T-helper 1 cell treated with Interleukin-12 subunit alpha and Interleukin-12 subunit beta and Interleukin-4 antibody, amounts not matched to agents 30 μg/mL and 1 μg/mL, for 36 hours (primary cell): Measurements from ENCODE around the gene TSNAXIP1.

Source experiments
- H3K27ac Mint-ChIP-seq: one replicate; pipeline ENCODE4 v1.8.0; 2021; ENCODE audit warnings: mild to moderate bottlenecking, mixed read lengths
- H3K27me3 Mint-ChIP-seq: one replicate; pipeline ENCODE4 v1.8.0; 2021; ENCODE audit warnings: low read depth, mixed read lengths
- H3K36me3 Mint-ChIP-seq: one replicate; pipeline ENCODE4 v1.8.0; 2021; ENCODE audit warnings: low read depth, mixed read lengths
- H3K4me1 Mint-ChIP-seq: one replicate; pipeline ENCODE4 v1.8.0; 2021; ENCODE audit warnings: low read depth, mixed read lengths
- H3K4me3 Mint-ChIP-seq: one replicate; pipeline ENCODE4 v1.8.0; 2021; ENCODE audit warnings: mild to moderate bottlenecking, moderate library complexity, mixed read lengths
- H3K9me3 Mint-ChIP-seq: one replicate; pipeline ENCODE4 v1.8.0; 2021; ENCODE audit warnings: mixed read lengths

Gene TSNAXIP1

DNA sequence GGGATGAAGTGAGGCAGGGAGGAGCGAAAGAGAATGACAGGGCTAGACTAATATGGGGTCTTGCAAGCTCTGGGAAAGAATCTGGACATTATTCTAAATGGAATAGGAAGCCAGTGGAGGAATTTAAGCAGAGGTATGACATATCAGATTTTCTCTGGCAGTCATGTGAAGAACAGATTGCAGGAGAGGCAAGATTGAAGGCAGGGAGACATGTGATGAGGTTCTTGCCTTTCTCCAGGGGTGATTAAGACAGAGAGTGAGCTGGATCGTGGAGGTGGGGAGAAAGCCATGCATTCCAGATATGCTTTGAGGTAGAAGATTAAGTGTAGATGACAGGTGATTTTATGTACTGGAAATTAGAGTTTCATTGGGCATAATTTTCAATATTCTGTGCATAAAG, 31.1 kb downstream of the TSNAXIP1 start:
- no peak overlapping the region for H3K4me3 Mint-ChIP-seq
- no peaks in the 10 kb centered on the region for H3K27me3 Mint-ChIP-seq
- H3K27ac Mint-ChIP-seq, result no peak overlapping the region
- no peaks in the 10 kb centered on the region for H3K36me3 Mint-ChIP-seq
- no peaks in the 10 kb centered on the region for H3K9me3 Mint-ChIP-seq
- H3K4me1 Mint-ChIP-seq, result peaks cover 14% of the 10 kb centered on the region

DNA sequence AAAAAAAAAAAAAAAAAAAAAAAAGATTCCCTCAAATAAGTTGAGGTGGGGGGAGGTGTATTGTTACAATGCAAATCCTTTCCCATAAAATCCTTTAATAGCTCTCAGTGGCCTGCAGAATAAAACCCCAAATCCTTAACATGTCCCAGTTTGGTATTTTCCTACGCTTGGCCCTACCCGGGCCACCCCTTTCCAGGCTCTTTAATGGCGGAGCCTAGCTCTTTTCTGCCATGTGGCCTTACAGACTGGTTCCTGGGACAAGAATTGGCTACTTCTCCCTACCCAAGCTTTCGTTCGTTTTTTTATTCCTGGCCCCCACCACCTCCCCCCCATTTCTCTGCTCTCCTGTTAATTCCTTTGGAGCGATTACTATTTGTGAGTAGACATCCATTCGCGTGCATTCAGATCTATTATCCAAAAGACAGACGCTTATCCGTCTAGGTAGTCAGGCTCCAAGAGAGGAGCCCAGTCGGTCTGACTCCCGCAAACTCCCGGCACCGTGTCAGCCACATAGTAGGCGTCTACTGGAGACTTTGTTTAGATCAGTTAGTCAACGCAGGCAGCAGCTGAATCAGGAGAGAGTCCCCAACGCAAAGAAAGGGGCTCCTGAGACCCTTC, 34.6 kb downstream of the TSNAXIP1 start:
- Mint-ChIP-seq H3K27me3 (no peaks in the 10 kb centered on the region), H3K27ac (peak overlapping the region; percentile 96), H3K4me3 (peak overlapping the region; percentile 91), H3K36me3 (peaks cover 4% of the 10 kb centered on the region), H3K9me3 (no peaks in the 10 kb centered on the region), H3K4me1 (peaks cover 31% of the 10 kb centered on the region)

- Mint-ChIP-seq H3K36me3 (peaks cover 4% of the 10 kb centered on the region), H3K27me3 (no peaks in the 10 kb centered on the region), H3K4me3 (peak within 1 kb of the TSS; percentile 91), H3K9me3 (no peaks in the 10 kb centered on the region), H3K27ac (peak within 1 kb of the TSS; percentile 96), H3K4me1 (peaks cover 31% of the 10 kb centered on the region)
Observed at GRCh38 chr16:67841816-67842508, 35.3 kb downstream of the TSNAXIP1 start, which contains the start of gene THAP11. TSS of gene THAP11 (plus strand) at chr16:67842320. CDS start at chr16:67842555, 235 bp downstream.

DNA sequence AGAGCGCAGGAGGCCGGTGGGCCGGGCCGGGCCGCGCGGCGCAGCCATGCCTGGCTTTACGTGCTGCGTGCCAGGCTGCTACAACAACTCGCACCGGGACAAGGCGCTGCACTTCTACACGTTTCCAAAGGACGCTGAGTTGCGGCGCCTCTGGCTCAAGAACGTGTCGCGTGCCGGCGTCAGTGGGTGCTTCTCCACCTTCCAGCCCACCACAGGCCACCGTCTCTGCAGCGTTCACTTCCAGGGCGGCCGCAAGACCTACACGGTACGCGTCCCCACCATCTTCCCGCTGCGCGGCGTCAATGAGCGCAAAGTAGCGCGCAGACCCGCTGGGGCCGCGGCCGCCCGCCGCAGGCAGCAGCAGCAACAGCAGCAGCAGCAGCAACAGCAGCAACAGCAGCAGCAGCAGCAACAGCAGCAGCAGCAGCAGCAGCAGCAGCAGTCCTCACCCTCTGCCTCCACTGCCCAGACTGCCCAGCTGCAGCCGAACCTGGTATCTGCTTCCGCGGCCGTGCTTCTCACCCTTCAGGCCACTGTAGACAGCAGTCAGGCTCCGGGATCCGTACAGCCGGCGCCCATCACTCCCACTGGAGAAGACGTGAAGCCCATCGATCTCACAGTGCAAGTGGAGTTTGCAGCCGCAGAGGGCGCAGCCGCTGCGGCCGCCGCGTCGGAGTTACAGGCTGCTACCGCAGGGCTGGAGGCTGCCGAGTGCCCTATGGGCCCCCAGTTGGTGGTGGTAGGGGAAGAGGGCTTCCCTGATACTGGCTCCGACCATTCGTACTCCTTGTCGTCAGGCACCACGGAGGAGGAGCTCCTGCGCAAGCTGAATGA, 36.0 kb downstream of the TSNAXIP1 start:
- no peaks in the 10 kb centered on the region for H3K9me3 Mint-ChIP-seq
- peaks cover 34% of the 10 kb centered on the region for H3K4me1 Mint-ChIP-seq
- no peaks in the 10 kb centered on the region for H3K27me3 Mint-ChIP-seq
- peak overlapping the region; percentile 95 for H3K27ac Mint-ChIP-seq
- peaks cover 4% of the 10 kb centered on the region for H3K36me3 Mint-ChIP-seq
- H3K4me3 Mint-ChIP-seq, result peak overlapping the region; percentile 89

- Mint-ChIP-seq H3K4me3 (peak overlapping the region; percentile 89), H3K36me3 (peaks cover 4% of the 10 kb centered on the region), H3K4me1 (peaks cover 38% of the 10 kb centered on the region), H3K27me3 (no peaks in the 10 kb centered on the region), H3K27ac (peak overlapping the region; percentile 95), H3K9me3 (no peaks in the 10 kb centered on the region)
Observed at GRCh38 chr16:67843343-67843765, 36.7 kb downstream of the TSNAXIP1 start.

DNA sequence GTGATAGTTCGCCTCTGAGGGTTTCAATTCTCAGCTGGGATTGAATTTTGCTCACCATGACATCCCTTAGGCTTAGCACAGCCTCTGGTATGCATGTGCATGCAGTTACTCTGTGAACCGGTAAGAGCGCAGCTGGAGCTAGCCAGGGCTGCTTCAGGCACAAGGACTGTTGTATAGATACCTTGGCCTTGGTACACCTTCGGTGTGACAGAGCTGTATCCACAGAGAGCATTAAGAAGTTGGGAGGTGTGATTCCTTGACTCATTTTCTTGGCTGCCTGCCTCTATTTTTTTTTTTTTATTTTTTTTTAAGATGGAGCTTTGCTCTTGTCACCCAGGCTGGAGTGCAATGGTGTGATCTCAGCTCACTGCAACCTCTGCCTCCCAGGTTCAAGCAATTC, 37.8 kb downstream of the TSNAXIP1 start:
- H3K36me3 Mint-ChIP-seq, result peaks cover 4% of the 10 kb centered on the region
- H3K4me1 Mint-ChIP-seq, result peaks cover 41% of the 10 kb centered on the region
- H3K27me3 Mint-ChIP-seq, result no peaks in the 10 kb centered on the region
- peak overlapping the region; percentile 89 for H3K4me3 Mint-ChIP-seq
- peak overlapping the region; percentile 62 for H3K27ac Mint-ChIP-seq
- no peaks in the 10 kb centered on the region for H3K9me3 Mint-ChIP-seq

DNA sequence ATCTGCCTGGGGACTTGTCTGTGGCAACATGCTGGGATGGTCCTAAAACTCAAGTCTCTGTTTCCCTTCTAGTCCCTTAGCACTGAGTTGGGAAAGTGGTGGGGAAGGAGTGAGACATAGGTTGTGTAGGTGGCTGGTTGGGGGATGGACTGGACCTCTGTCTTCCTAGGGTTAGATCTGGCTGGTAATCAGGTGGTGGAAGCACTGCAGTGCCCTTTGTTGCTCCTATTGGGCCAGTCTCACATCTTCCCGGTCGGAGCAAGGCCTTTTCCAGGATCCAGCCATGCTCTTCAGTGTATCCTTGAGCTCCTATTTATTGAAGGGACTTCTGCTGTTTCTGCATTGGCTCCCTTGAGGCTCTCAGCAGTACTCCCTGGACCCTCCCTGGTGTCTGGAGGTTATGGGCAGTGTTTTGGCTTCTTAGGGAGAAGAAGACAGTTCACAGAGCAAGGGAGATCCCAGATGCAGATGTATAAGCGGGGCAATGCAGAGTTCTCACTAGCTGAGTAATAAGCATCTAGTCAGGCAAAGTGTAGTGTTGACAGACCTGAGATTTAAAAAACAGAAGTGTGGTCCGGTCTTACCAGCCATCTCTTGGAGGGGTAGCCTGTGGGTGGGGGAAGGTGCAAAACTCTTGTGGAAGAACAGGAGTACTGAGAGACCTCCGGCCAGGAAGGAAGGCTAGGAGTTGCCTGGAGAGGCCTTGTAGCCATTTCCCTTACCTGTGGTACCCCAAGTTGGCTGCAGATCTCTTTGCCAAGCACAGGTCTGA, 38.8 kb downstream of the TSNAXIP1 start:
- Mint-ChIP-seq H3K36me3 (peaks cover 6% of the 10 kb centered on the region), H3K27me3 (no peaks in the 10 kb centered on the region), H3K4me3 (peak overlapping the region; percentile 94), H3K27ac (peak overlapping the region; percentile 95), H3K4me1 (peaks cover 41% of the 10 kb centered on the region), H3K9me3 (no peaks in the 10 kb centered on the region)

- H3K36me3 Mint-ChIP-seq, result peaks cover 6% of the 10 kb centered on the region
- H3K4me1 Mint-ChIP-seq, result peaks cover 41% of the 10 kb centered on the region
- no peaks in the 10 kb centered on the region for H3K27me3 Mint-ChIP-seq
- no peaks in the 10 kb centered on the region for H3K9me3 Mint-ChIP-seq
- peak overlapping the region; percentile 95 for H3K27ac Mint-ChIP-seq
- H3K4me3 Mint-ChIP-seq, result peak overlapping the region; percentile 94
Observed at GRCh38 chr16:67846063-67846319, 39.3 kb downstream of the TSNAXIP1 start.

DNA sequence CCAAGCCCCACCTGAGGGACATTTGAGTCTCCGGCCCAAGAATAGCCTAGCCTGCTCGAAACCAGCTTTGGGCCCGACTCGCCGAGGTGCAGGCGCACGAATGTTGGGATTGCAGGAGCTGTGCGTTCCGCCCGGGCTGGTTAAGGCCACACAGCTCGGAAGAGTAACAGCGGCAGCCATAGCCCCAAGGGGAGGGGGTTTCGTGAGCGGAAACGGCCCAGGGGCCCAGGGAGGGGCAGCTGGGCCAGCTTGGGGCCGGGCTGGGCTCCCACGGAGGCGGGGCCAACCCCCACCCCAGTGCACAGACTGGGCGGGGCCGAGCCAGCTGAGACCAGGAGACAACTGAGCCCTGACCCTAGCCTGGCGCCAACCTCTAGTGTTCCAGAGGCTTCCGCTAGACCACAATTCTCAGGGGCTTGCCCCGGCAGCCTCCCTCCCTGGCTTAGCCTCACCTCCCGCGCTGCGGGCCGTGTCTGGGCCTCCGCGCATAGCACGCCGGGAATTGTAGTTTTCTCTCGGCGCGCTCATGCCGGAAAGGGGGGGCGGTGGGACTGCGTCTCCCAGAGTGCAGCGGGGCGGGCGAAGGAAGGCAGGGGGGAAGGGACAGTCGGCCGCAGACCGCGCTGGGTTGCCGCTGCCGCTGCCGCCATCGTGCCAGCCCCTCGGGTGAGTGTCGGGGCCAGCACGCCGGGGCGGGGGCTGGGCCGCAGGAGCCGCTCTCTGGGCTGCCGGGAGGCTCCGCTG, 39.8 kb downstream of the TSNAXIP1 start, which contains the start of gene NUTF2:
TSS of gene NUTF2 (plus strand) at position 614 of the 744 bp plus-strand sequence. CDS start 18,198 bp downstream, outside the sequence.
- Mint-ChIP-seq H3K4me3 (peak within 1 kb of the TSS; percentile 94), H3K27me3 (no peaks in the 10 kb centered on the region), H3K4me1 (peaks cover 40% of the 10 kb centered on the region), H3K9me3 (no peaks in the 10 kb centered on the region), H3K27ac (peak within 1 kb of the TSS; percentile 95), H3K36me3 (peaks cover 6% of the 10 kb centered on the region)

DNA sequence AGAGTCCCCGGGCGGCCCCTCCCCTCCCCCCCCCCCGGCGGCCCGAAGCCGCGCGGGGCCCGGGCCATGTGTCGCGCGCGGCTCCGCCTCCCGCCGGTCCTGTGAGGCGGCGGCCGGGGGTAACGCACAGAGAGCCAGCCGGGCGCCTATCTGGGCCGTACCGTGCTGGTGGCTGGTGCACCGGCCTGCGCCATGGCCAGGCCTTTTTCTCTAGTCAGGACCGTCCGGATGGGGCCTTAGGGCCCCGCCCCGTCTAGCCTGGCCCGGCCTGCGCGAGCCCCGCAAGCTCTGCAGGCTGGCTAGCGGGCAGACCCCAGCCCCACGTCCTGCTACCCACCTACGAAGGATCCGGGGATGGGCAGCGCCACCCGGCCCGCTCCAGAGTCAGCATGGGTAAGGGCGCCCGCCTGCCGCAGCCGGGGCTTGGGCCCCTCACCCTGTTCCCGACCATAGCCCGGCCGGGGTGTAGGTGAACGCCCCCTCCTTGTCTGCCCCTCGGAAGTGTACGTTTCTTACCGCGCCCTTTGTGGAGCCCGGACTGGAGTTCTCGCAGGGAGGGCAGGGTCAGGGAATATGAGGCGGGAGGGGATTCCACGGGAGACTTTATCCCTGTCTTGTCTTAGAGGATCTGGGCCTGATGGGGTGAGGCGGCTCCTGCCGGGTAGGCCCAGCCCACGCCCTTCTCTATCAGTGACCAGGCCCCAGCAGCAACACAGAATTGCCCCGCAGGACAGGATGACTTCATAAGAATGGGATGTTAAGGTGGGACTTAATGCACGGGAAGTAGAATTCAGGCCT, 40.6 kb downstream of the TSNAXIP1 start, which contains the start of gene CENPT:
TSS of gene CENPT (minus strand) at position 630 of the 798 bp plus-strand sequence. CDS start 13,834 bp downstream, outside the sequence.
- peak within 1 kb of the TSS; percentile 94 for H3K4me3 Mint-ChIP-seq
- peaks cover 6% of the 10 kb centered on the region for H3K36me3 Mint-ChIP-seq
- H3K9me3 Mint-ChIP-seq, result no peaks in the 10 kb centered on the region
- no peaks in the 10 kb centered on the region for H3K27me3 Mint-ChIP-seq
- H3K4me1 Mint-ChIP-seq, result peaks cover 36% of the 10 kb centered on the region
- H3K27ac Mint-ChIP-seq, result peak within 1 kb of the TSS; percentile 95

DNA sequence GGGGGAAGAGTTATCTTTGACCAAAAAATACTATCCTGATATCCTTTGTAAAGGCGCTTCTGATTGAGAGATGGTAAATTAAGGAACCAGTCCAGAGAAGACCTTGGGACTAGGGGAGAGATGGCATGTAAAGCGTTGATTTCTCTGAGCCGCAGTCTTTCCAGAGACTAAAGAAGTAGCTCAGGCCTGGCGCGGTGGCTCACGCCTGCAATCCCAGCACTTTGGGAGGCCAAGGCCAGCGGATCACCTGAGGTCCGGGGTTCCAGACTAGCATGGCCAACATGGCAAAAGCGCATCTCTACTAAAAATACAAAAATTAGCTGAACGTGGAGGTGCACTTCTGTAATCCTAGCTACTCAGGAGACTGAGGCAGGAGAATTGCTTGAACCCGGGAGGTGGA, 41.4 kb downstream of the TSNAXIP1 start:
- H3K4me1 Mint-ChIP-seq, result peaks cover 33% of the 10 kb centered on the region
- peak overlapping the region; percentile 82 for H3K27ac Mint-ChIP-seq
- H3K4me3 Mint-ChIP-seq, result peak overlapping the region; percentile 90
- no peaks in the 10 kb centered on the region for H3K9me3 Mint-ChIP-seq
- peaks cover 6% of the 10 kb centered on the region for H3K36me3 Mint-ChIP-seq
- no peaks in the 10 kb centered on the region for H3K27me3 Mint-ChIP-seq

DNA sequence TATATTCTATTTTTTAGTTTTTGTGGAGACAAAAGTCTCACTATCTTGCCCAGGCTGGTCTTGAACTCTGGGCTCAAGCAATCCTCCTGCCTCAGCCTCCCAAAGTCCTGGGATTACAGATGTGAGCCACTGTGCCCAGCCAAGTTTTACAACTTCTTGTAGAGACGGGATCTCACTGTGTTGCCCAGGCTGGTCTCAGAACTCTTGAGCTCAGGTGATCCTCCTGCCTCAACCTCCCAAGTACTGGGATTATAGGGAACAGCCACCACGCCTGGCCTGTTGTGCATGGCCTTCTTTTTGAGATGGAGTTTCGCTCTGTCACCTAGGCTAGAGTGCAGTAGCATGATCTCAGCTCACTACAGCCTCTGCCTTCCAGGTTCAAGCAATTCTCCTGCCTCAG, 47.0 kb downstream of the TSNAXIP1 start:
- no peaks in the 10 kb centered on the region for H3K27me3 Mint-ChIP-seq
- no peaks in the 10 kb centered on the region for H3K9me3 Mint-ChIP-seq
- no peak overlapping the region for H3K4me3 Mint-ChIP-seq
- H3K27ac Mint-ChIP-seq, result no peak overlapping the region
- H3K36me3 Mint-ChIP-seq, result peaks cover 3% of the 10 kb centered on the region
- peaks cover 9% of the 10 kb centered on the region for H3K4me1 Mint-ChIP-seq

DNA sequence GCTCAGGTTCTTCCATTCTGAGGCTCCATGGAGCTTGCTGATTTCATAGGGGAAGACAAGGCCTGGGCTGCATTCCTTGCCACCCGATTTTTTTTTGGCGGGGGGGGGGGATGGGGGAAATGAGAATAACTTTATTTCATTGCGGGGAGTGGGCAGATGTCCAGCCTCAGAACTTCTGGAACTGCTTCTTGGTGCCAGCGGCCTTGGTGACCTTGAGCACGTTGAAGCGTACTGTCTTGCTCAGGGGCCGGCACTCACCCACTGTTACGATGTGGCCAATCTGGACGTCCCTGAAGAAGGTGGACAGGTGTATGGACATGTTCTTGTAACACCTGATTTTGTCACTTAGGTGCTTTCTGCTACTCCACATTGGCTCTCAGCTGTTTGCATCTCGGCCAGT, 49.1 kb downstream of the TSNAXIP1 start:
- Mint-ChIP-seq H3K27ac (no peak overlapping the region), H3K27me3 (no peaks in the 10 kb centered on the region), H3K4me1 (peaks cover 10% of the 10 kb centered on the region), H3K9me3 (no peaks in the 10 kb centered on the region), H3K4me3 (no peak overlapping the region), H3K36me3 (no peaks in the 10 kb centered on the region)
